Mesodermal cell (in vitro differentiated cells): ENCODE data around the gene L1CAM.

Experiments
- H3K27ac ChIP-seq: 2 replicates; pipeline ENCODE4 v1.7.0; 2013; ENCODE audit warnings: mild to moderate bottlenecking, low read depth, low read length, moderate library complexity; ENCODE audit not compliant: severe bottlenecking
- H3K36me3 ChIP-seq: 2 replicates; pipeline ENCODE4 v1.7.1; 2013; ENCODE audit warnings: mild to moderate bottlenecking, low read length, moderate library complexity; ENCODE audit not compliant: control insufficient read depth, insufficient read depth
- H3K4me1 ChIP-seq: one replicate; pipeline ENCODE4 v1.7.1; 2013; ENCODE audit warnings: mild to moderate bottlenecking, low read length; ENCODE audit not compliant: insufficient read depth, control insufficient read depth, poor library complexity, severe bottlenecking
- H3K4me3 ChIP-seq: 2 replicates; pipeline ENCODE4 v1.7.0; 2013; ENCODE audit warnings: low read length, control low read depth, mild to moderate bottlenecking; ENCODE audit not compliant: insufficient read depth, poor library complexity, severe bottlenecking; ENCODE audit errors: extremely low read depth
- H3K9me3 ChIP-seq: 2 replicates; pipeline ENCODE4 v1.7.1; 2013; ENCODE audit warnings: mild to moderate bottlenecking, low read length, moderate library complexity; ENCODE audit not compliant: control insufficient read depth
- WGBS, 2 experiments: methylation state at CpG; one replicate each; pipeline ENCODE4 v1.1.5; 2013; ENCODE audit warnings: missing lambda C conversion rate in 2 of 2; ENCODE audit not compliant: insufficient coverage in 2 of 2; 5-methylcytosine and 5-hydroxymethylcytosine counted together

The L1CAM gene

DNA sequence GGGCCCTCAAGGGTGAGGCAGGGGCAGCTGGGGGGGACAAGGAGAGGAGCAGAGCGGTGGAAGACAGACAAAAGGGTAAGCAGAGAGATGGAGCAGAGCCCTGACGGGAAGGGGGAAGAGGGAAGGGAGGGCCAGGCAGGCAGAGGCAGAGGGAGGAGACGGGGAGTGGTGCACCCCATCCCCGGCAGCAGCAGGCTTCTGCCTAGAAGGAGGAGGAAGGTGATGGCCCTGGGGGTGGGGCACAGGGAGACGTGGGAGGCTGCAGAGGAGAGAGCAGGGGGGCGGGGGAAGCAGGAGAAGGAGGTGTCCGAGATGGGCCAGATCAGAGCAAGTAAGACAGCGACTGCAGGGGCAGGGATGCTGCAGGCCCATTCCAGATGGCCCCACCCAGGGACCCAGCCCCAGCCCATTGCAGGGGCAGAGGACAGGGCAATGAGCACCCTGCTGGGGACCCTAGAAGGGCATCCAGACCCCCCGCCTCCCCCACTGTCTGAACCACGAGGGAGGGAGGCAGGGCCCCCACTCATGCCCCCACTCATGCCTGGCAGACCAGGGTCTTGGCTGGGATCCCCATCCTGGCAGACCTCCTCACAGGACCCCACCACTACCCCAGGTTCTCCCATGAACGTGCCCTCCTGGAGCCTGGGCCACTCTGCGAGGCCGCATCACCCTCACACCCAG lies 2.7 kb downstream of the L1CAM start:
- H3K9me3 ChIP-seq: no peaks in the 10 kb centered on the region
- no peaks in the 10 kb centered on the region for H3K36me3 ChIP-seq
- peaks cover 38% of the 10 kb centered on the region for H3K4me1 ChIP-seq
- H3K27ac ChIP-seq: peak overlapping the region; percentile 36
- 23 to 40% methylated on average over 1 to 6 of the region's 13 CpGs for WGBS, 2 experiments
- peak overlapping the region; percentile 5 for H3K4me3 ChIP-seq

DNA sequence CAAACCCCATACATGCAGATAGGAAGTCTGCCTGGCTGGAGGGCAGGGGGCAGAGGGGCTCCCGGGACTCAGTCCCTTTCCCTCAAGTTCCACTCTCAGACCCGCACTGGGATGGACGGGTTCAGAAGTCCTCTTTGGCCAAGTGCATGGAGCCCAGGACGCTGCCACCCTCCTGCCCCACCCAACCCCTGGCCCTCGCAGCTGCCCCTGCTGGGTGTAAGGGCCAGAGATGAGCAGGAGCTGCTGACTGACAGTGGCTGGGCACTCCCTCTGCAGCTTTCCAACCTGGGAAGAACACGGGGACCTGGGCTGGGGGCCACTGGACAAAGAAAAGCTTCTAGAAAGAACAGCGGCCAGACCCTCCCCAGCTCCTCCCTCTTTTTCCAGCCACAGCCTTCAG lies 3.4 kb downstream of the L1CAM start:
- no CpG with 5 or more reads among the region's 7 CpGs for WGBS, 2 experiments
- H3K9me3 ChIP-seq: no peaks in the 10 kb centered on the region
- H3K36me3 ChIP-seq: no peaks in the 10 kb centered on the region
- peak overlapping the region; percentile 75 for H3K27ac ChIP-seq
- peaks cover 45% of the 10 kb centered on the region for H3K4me1 ChIP-seq
- no peak overlapping the region for H3K4me3 ChIP-seq

DNA sequence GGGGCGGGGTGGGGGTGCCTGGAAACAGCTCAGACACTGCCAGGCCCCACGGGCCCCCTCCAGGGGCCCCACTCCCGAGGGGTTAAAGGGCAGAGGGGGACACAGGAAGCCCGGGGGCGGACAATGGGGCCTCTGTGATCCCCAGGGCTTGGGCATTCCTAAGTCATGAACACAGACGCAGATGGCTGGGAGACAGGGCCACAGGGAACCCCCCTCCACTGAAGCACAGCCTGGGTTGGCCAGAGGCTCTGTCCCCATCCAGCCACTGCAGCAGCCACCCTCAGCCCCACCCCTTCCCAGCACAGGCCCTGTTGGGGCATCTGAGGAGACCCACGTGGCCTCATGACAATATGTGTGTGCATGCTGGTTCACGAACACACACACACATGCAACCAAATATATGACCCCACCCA lies 3.9 kb downstream of the L1CAM start:
- peaks cover 46% of the 10 kb centered on the region for H3K4me1 ChIP-seq
- WGBS, 2 experiments: 38 to 40% methylated on average over 2 to 5 of the region's 8 CpGs
- no peaks in the 10 kb centered on the region for H3K36me3 ChIP-seq
- no peak overlapping the region for H3K4me3 ChIP-seq
- H3K27ac ChIP-seq: peak overlapping the region; percentile 83
- H3K9me3 ChIP-seq: no peaks in the 10 kb centered on the region

DNA sequence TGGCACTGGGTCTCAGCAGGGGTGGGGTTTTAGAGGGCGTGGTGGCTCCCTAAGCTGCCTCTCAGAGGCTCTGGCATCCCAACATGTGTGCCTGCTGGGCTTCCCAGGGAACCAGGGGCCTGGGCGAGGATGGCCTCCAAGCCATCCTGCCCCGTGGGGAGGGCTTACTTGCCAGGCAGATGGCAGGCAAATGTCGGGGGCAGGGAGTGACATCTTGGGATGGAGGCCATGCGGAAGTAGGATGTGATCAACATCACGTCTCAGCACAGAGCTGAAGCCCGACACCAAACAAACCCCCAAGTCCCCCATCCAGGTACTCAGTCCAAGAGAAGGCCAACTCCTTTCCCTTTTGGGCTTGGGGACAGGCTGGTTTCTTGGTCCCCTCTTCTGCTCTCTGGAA lies 4.7 kb downstream of the L1CAM start:
- peaks cover 42% of the 10 kb centered on the region for H3K4me1 ChIP-seq
- H3K27ac ChIP-seq: no peak overlapping the region
- H3K9me3 ChIP-seq: no peaks in the 10 kb centered on the region
- WGBS, 2 experiments: 100% methylated on average over 1 of the region's 7 CpGs; no CpG with 5 or more reads in 1 of the 2 experiments
- no peaks in the 10 kb centered on the region for H3K36me3 ChIP-seq
- no peak overlapping the region for H3K4me3 ChIP-seq

DNA sequence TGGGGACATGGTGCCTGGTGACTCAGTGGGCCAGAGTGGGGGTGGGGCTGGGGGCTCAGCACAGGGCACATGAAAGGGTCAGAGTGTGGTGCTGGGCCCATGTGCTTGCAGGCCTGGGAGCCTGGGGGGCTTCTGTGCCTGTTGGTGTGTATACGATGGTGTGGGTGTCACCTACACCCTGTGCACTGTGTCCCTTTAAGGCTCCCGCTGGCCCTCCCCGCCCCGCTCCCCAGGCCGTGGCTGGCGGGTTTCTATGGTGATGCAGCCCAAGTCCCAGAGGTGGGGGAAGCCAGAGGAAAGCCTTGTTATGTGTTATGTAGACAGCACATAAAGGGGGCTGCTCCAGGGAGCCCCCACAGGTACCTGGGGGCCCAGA lies 5.5 kb downstream of the L1CAM start:
- H3K4me1 ChIP-seq: peaks cover 42% of the 10 kb centered on the region
- no peaks in the 10 kb centered on the region for H3K36me3 ChIP-seq
- 28% methylated on average over 4 of the region's 6 CpGs; no CpG with 5 or more reads in 1 of the 2 experiments for WGBS, 2 experiments
- H3K9me3 ChIP-seq: no peaks in the 10 kb centered on the region
- no peak overlapping the region for H3K27ac ChIP-seq
- H3K4me3 ChIP-seq: no peak overlapping the region

DNA sequence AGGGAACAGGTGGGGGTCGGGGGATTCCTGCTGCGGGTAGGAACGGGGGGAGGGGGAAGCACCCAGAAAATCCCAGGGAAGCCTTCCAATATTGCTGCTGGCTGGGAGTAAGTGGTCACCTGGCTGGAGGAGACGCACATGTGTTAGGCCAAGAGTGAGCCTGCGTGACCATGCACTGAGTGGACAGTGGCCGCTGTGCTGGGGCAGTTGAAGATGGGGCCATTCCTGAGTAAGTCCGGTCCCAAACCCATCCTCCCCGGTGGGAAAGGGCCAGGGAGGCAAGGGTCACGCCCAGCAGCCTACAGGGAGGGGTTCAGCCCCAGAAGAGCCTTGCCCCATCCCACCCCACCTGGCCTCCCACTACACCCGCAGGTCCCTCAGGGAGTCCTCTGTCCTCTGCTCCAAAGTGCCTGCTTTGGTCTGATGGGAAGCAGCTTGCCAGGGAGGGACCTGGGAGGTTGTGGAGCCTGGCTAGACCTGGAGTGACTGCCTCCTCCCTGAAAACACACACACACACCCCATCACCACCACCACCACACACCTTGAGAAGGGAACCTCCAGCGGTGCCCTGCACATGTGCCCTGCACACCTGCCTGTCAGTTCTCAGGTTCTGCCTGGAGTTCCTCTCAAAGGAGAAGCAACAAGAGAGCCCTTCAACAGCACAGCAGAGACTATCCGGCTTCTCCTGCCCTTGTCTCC lies 6.1 kb downstream of the L1CAM start:
- Histone ChIP-seq H3K4me1 (peaks cover 42% of the 10 kb centered on the region), H3K9me3 (no peaks in the 10 kb centered on the region), H3K36me3 (no peaks in the 10 kb centered on the region), H3K27ac (no peak overlapping the region), H3K4me3 (no peak overlapping the region)
- 80 to 100% methylated on average over 2 of the region's 12 CpGs for WGBS, 2 experiments

DNA sequence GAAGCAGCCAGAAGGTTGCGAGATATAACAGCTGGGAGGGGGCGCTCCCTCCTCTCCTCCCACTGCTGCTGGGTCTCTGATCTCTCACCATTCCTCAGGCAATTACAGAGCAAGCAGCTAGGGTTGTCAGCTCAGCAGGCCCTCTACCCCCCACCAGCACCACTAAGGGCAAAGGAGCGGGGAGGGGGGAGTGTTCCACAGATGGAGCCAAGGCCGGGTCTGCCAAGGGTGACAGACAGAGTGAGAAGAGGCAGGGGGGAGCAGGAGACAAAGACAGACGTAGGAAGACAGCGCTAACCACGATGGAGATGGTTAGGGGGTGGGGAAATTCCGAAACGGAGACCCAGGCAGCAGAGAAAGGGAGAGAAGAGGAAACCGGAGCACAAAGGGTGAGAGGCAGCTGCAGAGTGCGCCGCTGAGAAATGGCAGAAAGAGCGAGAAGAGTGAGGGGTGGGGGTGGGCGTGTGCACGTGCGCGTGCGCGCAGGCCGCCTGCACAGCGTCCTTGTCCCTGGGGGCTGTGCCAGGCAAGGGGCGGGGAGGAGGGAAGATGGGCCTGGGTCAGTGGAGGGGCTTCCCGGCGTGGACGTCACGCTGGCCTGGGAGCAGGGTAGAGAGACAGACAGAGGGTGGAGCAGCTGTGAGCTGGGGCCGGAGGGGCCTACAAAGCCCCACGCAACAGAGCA lies 6.9 kb downstream of the L1CAM start:
- peaks cover 38% of the 10 kb centered on the region for H3K4me1 ChIP-seq
- peak overlapping the region; percentile 5 for H3K4me3 ChIP-seq
- peak overlapping the region; percentile 62 for H3K27ac ChIP-seq
- WGBS, 2 experiments: 3 to 5% methylated on average over 5 to 20 of the region's 28 CpGs
- H3K36me3 ChIP-seq: no peaks in the 10 kb centered on the region
- H3K9me3 ChIP-seq: no peaks in the 10 kb centered on the region

DNA sequence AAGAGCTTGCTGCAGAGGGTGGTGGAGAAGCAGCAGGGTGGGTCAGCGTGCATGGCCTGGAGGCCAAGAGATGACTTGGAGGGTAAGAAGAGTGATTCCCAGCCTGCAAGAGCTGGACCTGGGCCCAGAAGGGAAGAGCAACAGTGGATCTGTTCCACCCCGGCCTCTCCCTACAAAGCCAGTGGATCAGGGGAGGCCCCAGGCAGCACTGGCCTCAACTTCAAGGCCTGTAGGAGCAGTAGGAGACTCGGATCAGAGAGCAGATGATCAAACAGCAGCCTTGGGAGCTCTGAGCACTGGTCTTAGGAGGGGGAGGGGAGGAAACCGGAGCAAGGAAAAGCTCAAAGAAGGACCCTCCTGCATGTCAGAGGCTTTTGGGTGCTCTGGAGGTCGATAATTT lies 7.6 kb downstream of the L1CAM start:
- Histone ChIP-seq H3K36me3 (no peaks in the 10 kb centered on the region), H3K4me1 (peaks cover 30% of the 10 kb centered on the region), H3K27ac (no peak overlapping the region), H3K4me3 (no peak overlapping the region), H3K9me3 (no peaks in the 10 kb centered on the region)
- WGBS, 2 experiments: 40% methylated on average over 2 of the region's 5 CpGs; no CpG with 5 or more reads in 1 of the 2 experiments

DNA sequence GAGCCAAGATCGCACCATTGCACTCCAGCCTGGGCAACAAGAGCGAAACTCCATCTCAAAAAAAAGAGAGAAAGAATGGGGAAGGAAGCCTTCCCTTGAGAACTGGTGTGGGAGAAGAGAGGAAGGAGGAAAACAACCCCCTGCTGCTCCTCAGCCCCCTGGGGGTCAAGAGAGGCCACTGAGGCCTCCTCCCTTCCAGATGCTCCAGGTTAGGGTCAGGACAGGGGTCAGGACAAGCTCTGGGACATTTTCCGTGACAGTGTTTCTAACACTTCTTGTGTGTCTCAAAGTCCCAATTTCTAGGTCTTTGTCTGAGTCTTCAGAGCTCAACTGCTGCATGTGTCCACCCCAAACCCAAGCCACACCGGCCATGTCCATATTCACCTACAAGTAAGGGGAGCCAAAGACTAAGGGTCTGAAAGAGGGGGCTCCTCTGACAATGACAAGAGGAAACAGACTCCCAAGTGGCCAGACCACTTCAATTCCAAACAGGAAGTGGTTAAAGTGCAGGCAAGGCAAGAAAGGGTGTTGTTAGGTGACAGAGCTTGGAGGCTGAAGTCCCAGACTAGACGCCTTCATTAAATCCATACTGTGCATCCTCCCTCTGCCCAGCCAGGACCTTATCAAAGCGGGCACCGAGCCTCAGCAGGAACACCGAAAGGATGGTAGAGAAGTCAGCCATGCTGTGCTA lies 8.3 kb downstream of the L1CAM start:
- H3K27ac ChIP-seq: no peak overlapping the region
- H3K9me3 ChIP-seq: no peaks in the 10 kb centered on the region
- 100% methylated on average over 1 of the region's 8 CpGs; no CpG with 5 or more reads in 1 of the 2 experiments for WGBS, 2 experiments
- H3K36me3 ChIP-seq: peaks cover 3% of the 10 kb centered on the region
- no peak overlapping the region for H3K4me3 ChIP-seq
- peaks cover 27% of the 10 kb centered on the region for H3K4me1 ChIP-seq

DNA sequence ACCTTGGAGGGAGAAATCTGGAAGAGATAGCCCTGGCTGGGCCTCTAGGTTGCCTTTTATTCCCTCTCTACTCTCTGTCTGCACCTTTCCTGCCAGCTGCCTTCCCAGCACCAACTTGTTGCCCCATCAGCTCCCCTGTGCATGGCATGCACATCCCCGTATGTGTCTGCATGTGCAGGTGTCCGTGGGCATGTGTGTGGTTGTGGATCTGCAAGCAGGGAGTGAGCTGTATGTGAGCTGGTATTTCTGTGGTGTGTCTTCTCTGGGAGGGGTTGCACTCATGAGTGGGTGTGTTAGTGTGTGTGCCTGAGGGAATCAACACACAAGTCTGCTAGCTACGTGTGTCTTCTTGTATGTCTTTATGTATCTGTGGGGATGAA lies 9.9 kb downstream of the L1CAM start:
- no peak overlapping the region for H3K27ac ChIP-seq

More for the DNA sequence above, 9.9 kb downstream of the L1CAM start:
- H3K4me3 ChIP-seq: no peak overlapping the region
- peaks cover 24% of the 10 kb centered on the region for H3K4me1 ChIP-seq
- WGBS, 2 experiments: 62% methylated on average over 3 of the region's 3 CpGs; no CpG with 5 or more reads in 1 of the 2 experiments
- H3K9me3 ChIP-seq: no peaks in the 10 kb centered on the region
- peaks cover 7% of the 10 kb centered on the region for H3K36me3 ChIP-seq
